HepG2 (cell line): ENCODE results near the gene TTC32. TPM values are rescaled to one million over a fixed set of nuclear protein-coding genes. Genes with fewer than 3 reads are reported as not detected.

Experiments used
- FLYWCH1 ChIP-seq: sonication (generic); formaldehyde crosslinking; IDR thresholded peaks from 2 replicates; pipeline ENCODE4 v1.8.1; 2023; ENCODE audit warnings: mild to moderate bottlenecking, missing genetic modification reagents
- HMG20A ChIP-seq: IDR thresholded peaks from 2 replicates; pipeline ENCODE4 v1.6.1; 2016; ENCODE audit warnings: borderline replicate concordance
- KDM6A ChIP-seq: IDR thresholded peaks from 2 replicates; pipeline ENCODE4 v1.6.1; 2016; ENCODE audit warnings: low read depth
- MYC ChIP-seq: sonication (generic); formaldehyde crosslinking; IDR thresholded peaks from 2 replicates; pipeline ENCODE4 v1.9.0; 2021; ENCODE audit warnings: missing genetic modification reagents, borderline replicate concordance
- NFATC3 ChIP-seq: sonication (generic); formaldehyde crosslinking; IDR thresholded peaks from 2 replicates; pipeline ENCODE4 v1.5.1; 2020; ENCODE audit warnings: mild to moderate bottlenecking, missing genetic modification reagents
- PRDM10 ChIP-seq: sonication (generic); formaldehyde crosslinking; IDR thresholded peaks from 2 replicates; pipeline ENCODE4 v1.4.0; 2020; ENCODE audit warnings: low read depth, missing genetic modification reagents
- SIX4 ChIP-seq: sonication (generic); formaldehyde crosslinking; IDR thresholded peaks from 2 replicates; pipeline ENCODE4 v1.4.0; 2020; ENCODE audit warnings: missing genetic modification reagents
- SMAD9 ChIP-seq: sonication (generic); formaldehyde crosslinking; IDR thresholded peaks from 2 replicates; pipeline ENCODE4 v1.5.1; 2020; ENCODE audit warnings: mild to moderate bottlenecking, missing genetic modification reagents
- TIGD3 ChIP-seq: sonication (generic); formaldehyde crosslinking; IDR thresholded peaks from 2 replicates; pipeline ENCODE4 v1.5.1; 2020; ENCODE audit warnings: mild to moderate bottlenecking, missing genetic modification reagents, borderline replicate concordance
- ZNF180 ChIP-seq: sonication (generic); formaldehyde crosslinking; IDR thresholded peaks from 2 replicates; pipeline ENCODE4 v1.4.0; 2020; ENCODE audit warnings: low read depth, missing genetic modification reagents, borderline replicate concordance
- ZNF501 ChIP-seq: sonication (generic); formaldehyde crosslinking; IDR thresholded peaks from 2 replicates; pipeline ENCODE4 v1.5.1; 2020; ENCODE audit warnings: mild to moderate bottlenecking, moderate library complexity, missing genetic modification reagents
- ZNF513 ChIP-seq: sonication (generic); formaldehyde crosslinking; conservative IDR thresholded peaks from 2 replicates; pipeline ENCODE4 v1.5.0; 2020; ENCODE audit warnings: missing genetic modification reagents
- polyA plus RNA-seq, 8 experiments: library from polyadenylated mRNA; depleted of rRNA in 3 of 8; stranded (reverse) in 7 of 8; unstranded in 1 of 8; fragments of >200 nt; fragmentation: Illumina TruSeq in 4 of 8; extraction: Trizol in 4 of 8; gene quantifications; 2 replicates each; pipeline versions ENCODE4 v1.2.1 to v1.2.3, GENCODE V29; 2011 to 2016; ENCODE audit warnings: low read depth in 4 of 8, missing spikeins in 1 of 8, mixed read lengths in 1 of 8; ENCODE audit not compliant: insufficient read depth in 1 of 8
- total RNA-seq, 5 experiments: library from RNA; depleted of rRNA; stranded (reverse); fragments of >200 nt; fragmentation: Illumina TruSeq; extraction: Trizol; gene quantifications; 2 replicates each; pipeline ENCODE4 v1.2.3, GENCODE V29; 2016; ENCODE audit warnings: low read depth in 1 of 5
- TF ChIP-seq, protein P1 (sequence below): IDR thresholded peaks from 2 replicates; pipeline ENCODE4 v1.6.1; 2016; ENCODE audit warnings: low read depth
- TF ChIP-seq, protein P2 (sequence below): sonication (generic); formaldehyde crosslinking; IDR thresholded peaks from 2 replicates; pipeline ENCODE4 v1.9.0; 2022; ENCODE audit warnings: low read depth, missing genetic modification reagents
- TF ChIP-seq, protein P3 (sequence below): sonication (generic); formaldehyde crosslinking; conservative IDR thresholded peaks from 2 replicates; pipeline ENCODE4 v1.8.0; 2022; ENCODE audit warnings: low read depth, missing genetic modification reagents

Gene TTC32
- total and polyA plus RNA-seq, 2 of the 13 experiments (the other 11 are each of a cell fraction or from before 2014, with no cell fraction given): 21.6 to 38.3 TPM

DNA sequence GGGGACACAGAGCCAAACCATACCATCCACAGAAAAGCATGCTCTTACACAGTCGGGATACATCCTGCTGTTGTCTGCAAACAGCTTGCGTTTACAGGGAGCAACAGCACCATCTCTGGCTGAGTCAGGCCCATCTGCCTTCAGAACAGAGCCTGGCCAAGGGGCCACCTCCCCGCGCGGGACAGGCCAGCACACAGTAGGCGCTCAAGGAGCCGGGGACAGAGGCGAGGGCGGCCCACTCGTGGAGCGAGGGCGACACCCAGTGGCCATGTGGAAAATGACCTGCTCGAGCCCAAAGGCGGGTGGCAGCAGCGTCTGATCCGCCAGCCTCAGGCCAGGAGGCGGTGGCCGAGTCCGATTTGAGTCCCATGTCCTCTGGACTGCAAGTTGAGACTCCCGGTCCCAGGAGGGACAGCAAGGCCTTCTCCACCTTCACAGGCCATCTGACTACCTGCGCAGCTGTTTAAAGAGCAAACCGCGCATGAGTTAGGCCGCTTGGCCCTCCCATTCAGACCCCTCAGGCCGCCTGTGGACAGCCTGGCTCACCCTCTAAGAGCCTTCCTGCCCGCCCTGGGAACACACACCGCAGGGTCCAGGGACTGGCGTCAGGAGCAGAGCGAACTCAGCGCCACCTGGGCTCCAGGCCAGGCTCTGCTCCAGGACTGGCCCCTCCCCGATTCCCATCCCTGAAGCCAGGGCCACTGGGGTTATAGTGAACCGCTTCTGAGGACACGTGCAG is 38.3 kb downstream of the TTC32 start (continued):
- TF ChIP-seq TIGD3 (CRISPR knock-in tag) (peak; percentile 58; the same call in 1 of the 2 replicates), SIX4 (CRISPR knock-in tag) (peak; percentile 50; the same call in 1 of the 2 replicates), KDM6A (CRISPR knock-in tag) (no peak), FLYWCH1 (CRISPR knock-in tag) (no peak), ZNF501 (CRISPR knock-in tag) (peak; percentile 93), MYC (peak; percentile 53; the same call in 1 of the 2 replicates), NFATC3 (peak; percentile 86; the same call in 1 of the 2 replicates), PRDM10 (peak; percentile 74), ZNF513 (CRISPR knock-in tag) (peak; percentile 94; the same call in 1 of the 2 replicates), SMAD9 (CRISPR knock-in tag) (0 out of 2 replicates have a peak, but pooled peaks have one; percentile 65), ZNF180 (CRISPR knock-in tag) (no peak), HMG20A (CRISPR knock-in tag) (no peak; the same call in 1 of the 2 replicates)
- TF ChIP-seq, protein P1, sequence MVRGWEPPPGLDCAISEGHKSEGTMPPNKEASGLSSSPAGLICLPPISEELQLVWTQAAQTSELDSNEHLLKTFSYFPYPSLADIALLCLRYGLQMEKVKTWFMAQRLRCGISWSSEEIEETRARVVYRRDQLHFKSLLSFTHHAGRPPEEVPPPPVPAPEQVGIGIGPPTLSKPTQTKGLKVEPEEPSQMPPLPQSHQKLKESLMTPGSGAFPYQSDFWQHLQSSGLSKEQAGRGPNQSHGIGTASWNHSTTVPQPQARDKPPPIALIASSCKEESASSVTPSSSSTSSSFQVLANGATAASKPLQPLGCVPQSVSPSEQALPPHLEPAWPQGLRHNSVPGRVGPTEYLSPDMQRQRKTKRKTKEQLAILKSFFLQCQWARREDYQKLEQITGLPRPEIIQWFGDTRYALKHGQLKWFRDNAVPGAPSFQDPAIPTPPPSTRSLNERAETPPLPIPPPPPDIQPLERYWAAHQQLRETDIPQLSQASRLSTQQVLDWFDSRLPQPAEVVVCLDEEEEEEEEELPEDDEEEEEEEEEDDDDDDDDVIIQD (CRISPR knock-in tag): peak; percentile 50; the same call in 1 of the 2 replicates
- TF ChIP-seq, protein P2, sequence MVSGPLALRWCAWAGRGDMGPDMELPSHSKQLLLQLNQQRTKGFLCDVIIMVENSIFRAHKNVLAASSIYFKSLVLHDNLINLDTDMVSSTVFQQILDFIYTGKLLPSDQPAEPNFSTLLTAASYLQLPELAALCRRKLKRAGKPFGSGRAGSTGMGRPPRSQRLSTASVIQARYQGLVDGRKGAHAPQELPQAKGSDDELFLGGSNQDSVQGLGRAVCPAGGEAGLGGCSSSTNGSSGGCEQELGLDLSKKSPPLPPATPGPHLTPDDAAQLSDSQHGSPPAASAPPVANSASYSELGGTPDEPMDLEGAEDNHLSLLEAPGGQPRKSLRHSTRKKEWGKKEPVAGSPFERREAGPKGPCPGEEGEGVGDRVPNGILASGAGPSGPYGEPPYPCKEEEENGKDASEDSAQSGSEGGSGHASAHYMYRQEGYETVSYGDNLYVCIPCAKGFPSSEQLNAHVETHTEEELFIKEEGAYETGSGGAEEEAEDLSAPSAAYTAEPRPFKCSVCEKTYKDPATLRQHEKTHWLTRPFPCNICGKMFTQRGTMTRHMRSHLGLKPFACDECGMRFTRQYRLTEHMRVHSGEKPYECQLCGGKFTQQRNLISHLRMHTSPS (CRISPR knock-in tag): peak; percentile 75; the same call in 1 of the 2 replicates
- TF ChIP-seq, protein P3, sequence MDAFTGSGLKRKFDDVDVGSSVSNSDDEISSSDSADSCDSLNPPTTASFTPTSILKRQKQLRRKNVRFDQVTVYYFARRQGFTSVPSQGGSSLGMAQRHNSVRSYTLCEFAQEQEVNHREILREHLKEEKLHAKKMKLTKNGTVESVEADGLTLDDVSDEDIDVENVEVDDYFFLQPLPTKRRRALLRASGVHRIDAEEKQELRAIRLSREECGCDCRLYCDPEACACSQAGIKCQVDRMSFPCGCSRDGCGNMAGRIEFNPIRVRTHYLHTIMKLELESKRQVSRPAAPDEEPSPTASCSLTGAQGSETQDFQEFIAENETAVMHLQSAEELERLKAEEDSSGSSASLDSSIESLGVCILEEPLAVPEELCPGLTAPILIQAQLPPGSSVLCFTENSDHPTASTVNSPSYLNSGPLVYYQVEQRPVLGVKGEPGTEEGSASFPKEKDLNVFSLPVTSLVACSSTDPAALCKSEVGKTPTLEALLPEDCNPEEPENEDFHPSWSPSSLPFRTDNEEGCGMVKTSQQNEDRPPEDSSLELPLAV (CRISPR knock-in tag): no peak
